Stomach smooth muscle (tissue), 2 donors: ENCODE measurements around the gene JCAD.

Source experiments
- H3K27ac ChIP-seq: one replicate; pipeline ENCODE4 v1.7.0; 2013; ENCODE audit warnings: mild to moderate bottlenecking, low read length, inconsistent platforms
- H3K27me3 ChIP-seq, 2 donors: one replicate each; pipeline ENCODE4 v1.7.0; 2013; ENCODE audit warnings: low read length in 2 of 2; ENCODE audit not compliant: insufficient read depth in 2 of 2, control insufficient read depth in 1 of 2
- H3K36me3 ChIP-seq, 2 donors: one replicate each; pipeline ENCODE4 v1.7.0; 2013; ENCODE audit warnings: low read length in 2 of 2; ENCODE audit not compliant: control insufficient read depth in 2 of 2, insufficient read depth in 2 of 2
- H3K4me1 ChIP-seq: one replicate; pipeline ENCODE4 v1.7.0; 2013; ENCODE audit warnings: low read length; ENCODE audit not compliant: control insufficient read depth, insufficient read depth
- H3K4me3 ChIP-seq, 2 donors: one replicate each; pipeline ENCODE4 v1.7.0; 2013; ENCODE audit warnings: low read length in 2 of 2
- H3K9ac ChIP-seq, 2 donors: one replicate each; pipeline ENCODE4 v1.7.0; 2013; ENCODE audit warnings: low read length in 2 of 2, mild to moderate bottlenecking in 1 of 2
- H3K9me3 ChIP-seq, 2 donors: one replicate each; pipeline ENCODE4 v1.7.0; 2013; ENCODE audit warnings: low read length in 2 of 2; ENCODE audit not compliant: control insufficient read depth in 2 of 2
- donor health status: healthy.
- donor health status: Pancreatic carcinoma.

The JCAD gene

DNA sequence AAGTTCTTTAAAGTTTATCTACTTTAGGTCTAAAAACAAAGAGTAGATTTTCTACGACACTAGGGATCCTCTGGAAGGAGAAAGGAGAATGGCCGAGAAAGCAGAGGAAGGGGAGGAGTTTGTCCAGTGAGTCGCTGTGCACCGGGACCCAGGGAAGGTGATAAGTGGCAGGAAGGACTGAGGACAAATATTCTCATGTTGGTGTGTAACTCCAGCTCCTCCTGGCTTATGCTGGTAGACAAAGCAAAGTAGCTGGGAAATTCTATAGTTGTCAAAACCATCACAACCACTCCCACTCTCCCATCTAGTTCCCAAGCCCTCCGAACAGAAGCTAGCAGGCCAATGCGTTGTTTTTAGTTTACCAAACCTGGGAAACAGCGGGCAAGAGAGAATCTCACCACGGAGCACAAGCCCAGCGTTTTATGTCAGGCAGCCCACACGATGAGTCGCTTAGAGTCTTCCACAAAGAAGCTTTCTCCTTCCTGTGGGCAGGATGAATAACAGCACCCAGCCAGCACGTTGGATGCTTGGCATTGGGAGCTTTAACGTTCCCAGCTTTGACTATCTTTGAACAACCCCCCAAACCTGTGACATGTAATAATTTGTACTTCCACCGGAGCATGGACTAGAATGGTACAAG, 32.9 kb upstream of the JCAD start:
- Histone ChIP-seq H3K9ac (no peak overlapping the region), H3K27me3 (no peaks in the 10 kb centered on the region), H3K27ac (no peak overlapping the region), H3K4me1 (no peaks in the 10 kb centered on the region), H3K4me3 (no peak overlapping the region), H3K36me3 (no peaks in the 10 kb centered on the region), H3K9me3 (no peaks in the 10 kb centered on the region)

DNA sequence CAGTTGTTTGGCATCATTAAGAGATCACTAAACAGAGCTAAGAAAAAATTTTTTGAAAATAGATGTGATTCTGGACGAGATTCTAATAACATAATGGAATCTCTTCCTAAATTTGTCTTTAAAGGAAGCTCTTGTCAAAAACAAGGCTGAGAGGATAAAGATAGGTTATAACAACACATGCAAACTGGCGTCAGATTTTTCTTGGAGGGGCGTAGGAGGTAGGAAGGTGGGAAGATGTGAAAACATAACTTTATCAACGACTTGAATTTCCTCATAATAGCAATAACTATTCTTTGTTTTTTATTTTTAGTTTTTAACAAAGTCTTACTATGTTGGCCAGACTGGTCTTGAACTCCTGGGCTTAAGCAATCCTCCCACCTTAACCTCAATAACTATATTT, 31.8 kb upstream of the JCAD start:
- no peaks in the 10 kb centered on the region for H3K27me3 ChIP-seq
- H3K9ac ChIP-seq: no peak overlapping the region
- H3K9me3 ChIP-seq: no peaks in the 10 kb centered on the region
- H3K4me3 ChIP-seq: no peak overlapping the region
- H3K27ac ChIP-seq: no peak overlapping the region
- no peaks in the 10 kb centered on the region for H3K4me1 ChIP-seq
- H3K36me3 ChIP-seq: no peaks in the 10 kb centered on the region

DNA sequence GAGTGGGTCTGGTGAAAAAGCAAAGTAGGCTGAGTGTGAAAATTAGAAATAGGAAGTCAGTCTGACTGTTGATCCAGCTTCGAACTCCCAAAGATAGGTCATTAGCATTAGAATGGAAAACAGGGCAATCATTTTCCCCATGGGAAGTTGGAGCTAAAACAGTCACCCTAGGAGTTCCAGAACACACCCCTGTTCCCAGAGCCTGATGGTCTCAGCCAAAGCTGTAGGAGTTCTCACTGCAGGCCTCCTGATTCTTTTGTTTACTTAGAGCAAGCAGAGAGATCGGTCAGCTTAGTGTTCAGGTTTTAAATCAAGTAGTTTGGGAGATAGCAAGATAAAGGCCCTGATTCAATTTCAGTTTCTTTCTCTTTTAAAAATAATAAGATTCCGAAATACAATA, 28.8 kb upstream of the JCAD start:
- Histone ChIP-seq H3K4me1 (no peaks in the 10 kb centered on the region), H3K27ac (no peak overlapping the region), H3K4me3 (no peak overlapping the region), H3K9ac (no peak overlapping the region), H3K36me3 (no peaks in the 10 kb centered on the region), H3K27me3 (peaks cover 0 to 2% of the 10 kb centered on the region in 2 donors), H3K9me3 (no peaks in the 10 kb centered on the region)

DNA sequence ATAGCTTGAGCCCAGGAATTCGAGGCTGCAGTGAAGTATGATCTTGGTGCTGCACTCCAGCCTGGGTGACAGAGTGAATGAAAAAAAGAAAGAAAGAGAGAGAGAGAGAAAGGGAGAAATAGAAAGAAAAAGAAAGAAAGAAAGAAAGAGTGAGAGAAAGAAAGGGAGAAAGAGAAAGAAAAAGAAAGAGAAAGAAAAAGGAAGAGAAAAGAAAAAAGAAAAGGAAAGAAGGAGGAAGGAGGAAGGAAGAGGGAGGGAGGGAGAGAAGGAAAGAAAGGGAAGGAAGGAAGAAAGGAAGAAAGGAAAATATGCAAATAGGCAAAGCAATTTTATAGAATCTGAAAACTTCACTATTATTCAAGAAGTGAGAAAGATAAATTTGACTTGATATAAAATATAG, 24.5 kb upstream of the JCAD start:
- Histone ChIP-seq H3K27ac (no peak overlapping the region), H3K4me1 (no peaks in the 10 kb centered on the region), H3K27me3 (peaks cover 0 to 2% of the 10 kb centered on the region in 2 donors), H3K9me3 (no peaks in the 10 kb centered on the region), H3K36me3 (no peaks in the 10 kb centered on the region), H3K4me3 (no peak overlapping the region), H3K9ac (no peak overlapping the region)

DNA sequence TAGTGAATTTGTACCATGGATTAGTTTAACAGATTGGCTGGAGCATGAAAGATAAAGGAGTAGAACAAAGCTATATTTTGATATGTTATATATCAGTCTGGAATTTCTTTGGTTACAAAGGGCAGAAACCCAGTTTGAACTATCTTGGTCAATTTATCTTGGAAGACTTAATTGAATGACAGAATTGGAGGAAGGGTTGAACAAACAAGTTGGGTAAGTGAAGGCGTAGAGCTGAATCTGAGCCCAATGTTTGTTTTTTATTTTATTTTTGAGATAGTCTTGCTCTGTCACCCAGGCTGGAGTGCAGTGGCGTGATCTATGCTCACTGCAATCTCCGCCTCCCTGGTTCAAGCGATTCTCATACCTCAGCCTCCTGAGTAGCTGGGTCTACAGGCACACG, 21.8 kb upstream of the JCAD start:
- H3K9ac ChIP-seq: no peak overlapping the region
- H3K27ac ChIP-seq: no peak overlapping the region
- H3K4me1 ChIP-seq: no peaks in the 10 kb centered on the region
- H3K36me3 ChIP-seq: no peaks in the 10 kb centered on the region
- no peaks in the 10 kb centered on the region for H3K9me3 ChIP-seq
- peaks cover 0 to 2% of the 10 kb centered on the region in 2 donors for H3K27me3 ChIP-seq
- no peak overlapping the region for H3K4me3 ChIP-seq

DNA sequence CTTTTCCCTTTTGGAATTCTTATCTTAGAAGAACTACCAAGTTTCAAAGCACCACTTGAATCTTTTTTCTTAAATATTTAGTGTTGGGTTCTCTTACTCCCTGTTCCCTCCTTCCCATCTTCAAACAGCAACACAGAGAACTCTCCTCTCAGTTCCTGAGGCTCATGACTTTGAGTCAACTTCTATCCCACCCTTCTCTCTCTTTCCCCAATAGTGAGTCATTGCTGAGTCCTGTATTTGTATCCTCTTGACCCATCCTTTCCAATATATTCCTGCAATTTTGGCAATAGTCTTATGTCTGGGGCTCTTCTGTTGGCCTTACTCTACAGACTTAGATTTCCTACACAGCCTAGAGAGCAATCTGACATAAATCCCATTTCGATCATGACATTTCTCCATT, 20.8 kb upstream of the JCAD start:
- peaks cover 0 to 2% of the 10 kb centered on the region in 2 donors for H3K27me3 ChIP-seq
- H3K9ac ChIP-seq: no peak overlapping the region
- no peak overlapping the region for H3K27ac ChIP-seq
- no peaks in the 10 kb centered on the region for H3K4me1 ChIP-seq
- no peaks in the 10 kb centered on the region for H3K36me3 ChIP-seq
- no peaks in the 10 kb centered on the region for H3K9me3 ChIP-seq
- no peak overlapping the region for H3K4me3 ChIP-seq

DNA sequence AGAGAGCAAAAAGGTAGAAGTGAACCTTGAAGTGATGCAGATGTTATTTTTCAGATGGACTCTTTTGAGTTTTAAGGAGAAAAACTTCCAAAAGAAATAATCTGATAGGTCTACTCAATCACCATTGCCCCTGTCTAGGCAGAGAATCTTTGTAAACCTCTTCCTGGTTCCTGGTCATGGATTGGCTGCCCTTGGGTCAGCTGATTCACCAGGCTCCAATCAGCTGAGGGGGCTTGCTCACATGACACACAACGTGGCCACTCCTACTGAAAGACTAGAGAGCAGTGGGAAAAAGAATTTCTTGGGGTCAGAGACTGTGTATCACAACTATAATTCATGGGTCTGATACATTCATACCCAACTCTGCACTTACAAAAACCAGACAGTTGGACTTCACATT, 20.0 kb upstream of the JCAD start:
- H3K4me3 ChIP-seq: no peak overlapping the region
- no peaks in the 10 kb centered on the region for H3K9me3 ChIP-seq
- no peaks in the 10 kb centered on the region for H3K4me1 ChIP-seq
- H3K36me3 ChIP-seq: no peaks in the 10 kb centered on the region
- H3K27me3 ChIP-seq: peaks cover 0 to 2% of the 10 kb centered on the region in 2 donors
- no peak overlapping the region for H3K27ac ChIP-seq
- H3K9ac ChIP-seq: no peak overlapping the region

DNA sequence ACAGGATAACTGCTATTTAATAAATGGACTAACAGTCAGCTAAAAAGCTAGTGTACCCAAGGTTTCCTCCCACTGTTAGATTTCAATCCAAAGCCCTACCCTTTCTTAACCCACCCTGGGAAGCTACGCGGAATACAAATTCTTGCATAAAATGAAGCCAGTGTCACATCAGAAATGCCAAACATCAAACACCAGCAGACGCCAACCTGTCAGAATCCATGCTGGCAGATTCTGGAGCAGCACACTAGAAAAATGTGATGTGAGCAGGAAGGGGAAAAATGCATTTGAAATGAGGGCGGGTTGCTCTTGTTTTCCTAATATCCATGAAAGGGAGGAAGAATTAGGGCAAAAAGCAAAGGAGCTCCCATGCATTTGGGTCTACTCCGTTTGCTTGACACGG, 16.1 kb upstream of the JCAD start:
- H3K27ac ChIP-seq: no peak overlapping the region
- no peaks in the 10 kb centered on the region for H3K9me3 ChIP-seq
- H3K27me3 ChIP-seq: no peaks in the 10 kb centered on the region
- H3K9ac ChIP-seq: no peak overlapping the region
- no peak overlapping the region for H3K4me3 ChIP-seq
- H3K4me1 ChIP-seq: no peaks in the 10 kb centered on the region
- H3K36me3 ChIP-seq: no peaks in the 10 kb centered on the region

DNA sequence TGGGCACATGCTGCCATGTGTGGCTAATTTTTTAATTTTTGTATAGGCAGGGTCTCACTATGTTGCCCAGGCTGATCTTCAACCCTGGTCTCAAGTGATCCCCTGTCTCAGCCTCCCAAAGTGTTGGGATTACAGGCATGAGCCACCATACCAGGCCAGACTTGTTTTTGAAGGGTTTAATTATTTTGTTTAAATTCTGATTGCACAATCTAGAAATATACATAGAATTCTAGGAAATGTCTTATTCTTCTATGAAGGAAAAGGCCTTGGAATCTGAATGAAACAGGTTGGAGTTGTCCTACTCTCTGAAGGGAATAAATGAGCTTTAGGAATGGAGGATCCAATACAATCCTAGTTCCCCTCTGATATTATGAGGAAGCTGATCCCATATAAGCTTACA, 15.5 kb upstream of the JCAD start:
- Histone ChIP-seq H3K36me3 (no peaks in the 10 kb centered on the region), H3K9ac (no peak overlapping the region), H3K4me1 (no peaks in the 10 kb centered on the region), H3K9me3 (no peaks in the 10 kb centered on the region), H3K27ac (no peak overlapping the region), H3K27me3 (no peaks in the 10 kb centered on the region), H3K4me3 (no peak overlapping the region)

DNA sequence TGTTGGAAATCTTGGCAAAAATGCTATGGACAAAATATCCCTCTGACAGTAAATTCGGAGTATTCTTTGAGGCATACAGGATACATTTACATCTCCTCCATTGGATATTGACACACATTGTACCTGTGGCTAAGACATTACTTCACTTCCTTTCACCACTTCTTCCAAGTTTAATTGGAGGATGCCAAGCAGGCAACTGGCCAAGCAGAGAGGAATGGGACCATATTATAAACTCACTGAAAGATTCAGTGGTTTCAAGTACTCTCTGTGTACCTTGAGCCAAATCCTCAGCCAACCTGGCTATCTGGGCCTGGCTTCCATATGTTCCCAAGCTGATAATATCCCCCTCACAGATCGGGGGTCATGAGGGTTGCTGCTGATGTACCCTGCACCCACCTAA, 14.7 kb upstream of the JCAD start:
- Histone ChIP-seq H3K27ac (no peak overlapping the region), H3K4me3 (no peak overlapping the region), H3K36me3 (no peaks in the 10 kb centered on the region), H3K9ac (no peak overlapping the region), H3K9me3 (no peaks in the 10 kb centered on the region), H3K4me1 (no peaks in the 10 kb centered on the region), H3K27me3 (no peaks in the 10 kb centered on the region)

DNA sequence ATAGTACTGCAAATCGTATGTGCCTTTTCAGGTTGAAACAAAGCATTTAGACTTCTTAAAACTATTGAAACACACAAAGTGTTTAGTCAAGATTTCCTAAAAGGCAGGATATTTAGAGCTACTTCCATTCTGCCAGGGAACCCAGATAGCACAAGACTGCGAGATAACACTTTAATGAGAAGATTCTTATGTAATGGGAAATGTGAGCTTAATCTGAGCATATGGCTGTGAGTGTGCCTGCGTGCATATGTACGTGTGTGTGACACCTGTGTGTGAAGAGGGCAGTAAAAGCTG, 14.3 kb upstream of the JCAD start:
- H3K4me3 ChIP-seq: no peak overlapping the region
- H3K9ac ChIP-seq: no peak overlapping the region
- H3K27ac ChIP-seq: no peak overlapping the region
- no peaks in the 10 kb centered on the region for H3K36me3 ChIP-seq
- no peaks in the 10 kb centered on the region for H3K27me3 ChIP-seq
- H3K9me3 ChIP-seq: no peaks in the 10 kb centered on the region
- no peaks in the 10 kb centered on the region for H3K4me1 ChIP-seq
